ENCODE results near the gene USP48.

GRCh38 chr1:21825393-21825792, 42.4 kb upstream of the USP48 start:
- no peak for TF ChIP-seq CEBPB (IDR thresholded peaks at IDR 0.05)
- TF ChIP-seq YY1 (IDR thresholded peaks at IDR 0.05; ENCODE audit: low read depth) = no peak
- TF ChIP-seq FOXM1 (IDR thresholded peaks at IDR 0.05; ENCODE audit: borderline replicate concordance, low read depth) = no peak

Data from Ishikawa (cell line).